HepG2 (cell line): Measurements from ENCODE around the gene CCNQ. TPM values are rescaled to one million over a fixed set of nuclear protein-coding genes. Genes with fewer than 3 reads are reported as not detected.

ENCODE experiments used
- ARNT2 ChIP-seq: sonication (generic); formaldehyde crosslinking; IDR thresholded peaks from 2 replicates; pipeline ENCODE4 v1.8.0; 2022; ENCODE audit warnings: mild to moderate bottlenecking, low read depth, missing genetic modification reagents, moderate library complexity
- CREM ChIP-seq, 2 experiments: sonication (generic) in 1 of 2; formaldehyde crosslinking in 1 of 2; IDR thresholded peaks; 2 replicates each; pipeline versions ENCODE4 v1.4.0 to v1.6.1; 2016 to 2020; ENCODE audit warnings: antibody characterized with exemption in 1 of 2, mild to moderate bottlenecking in 1 of 2, missing genetic modification reagents in 1 of 2
- FOXA1 ChIP-seq, 2 experiments: fragments of 450-650 bp in 1 of 2; sonication (generic) in 1 of 2; formaldehyde crosslinking in 1 of 2; IDR thresholded peaks; 2 replicates each; pipeline versions ENCODE4 v1.4.0 to v1.6.1; 2016 to 2020; ENCODE audit warnings: missing genetic modification reagents in 1 of 2
- HNRNPK ChIP-seq: fragments of 200-400 bp; formaldehyde crosslinking; IDR thresholded peaks from 2 replicates; pipeline ENCODE4 v1.6.1; 2018; ENCODE audit warnings: low read length, low read depth, moderate library complexity, mild to moderate bottlenecking; ENCODE audit not compliant: poor library complexity, severe bottlenecking
- HNRNPL ChIP-seq: fragments of 200-400 bp; formaldehyde crosslinking; IDR thresholded peaks from 2 replicates; pipeline ENCODE4 v1.6.1; 2017; ENCODE audit warnings: mild to moderate bottlenecking, low read depth, low read length
- JUNB ChIP-seq: sonication (generic); formaldehyde crosslinking; IDR thresholded peaks from 2 replicates; pipeline ENCODE4 v1.8.0; 2022; ENCODE audit warnings: missing genetic modification reagents, mild to moderate bottlenecking, borderline replicate concordance
- KDM5A ChIP-seq: fragments of 200-600 bp; sonication (generic); IDR thresholded peaks from 2 replicates; pipeline ENCODE4 v1.7.0; 2018; ENCODE audit warnings: antibody characterized with exemption, mild to moderate bottlenecking, low read length, borderline replicate concordance
- LCORL ChIP-seq, 2 experiments: fragments of 450-650 bp in 1 of 2; sonication (generic) in 1 of 2; formaldehyde crosslinking in 1 of 2; IDR thresholded peaks; 2 replicates each; pipeline versions ENCODE4 v1.5.0 to v1.6.1; 2017 to 2020; ENCODE audit warnings: antibody characterized with exemption in 1 of 2, missing genetic modification reagents in 1 of 2
- MBNL3 ChIP-seq: fragments of 250-450 bp; sonication (Bioruptor Pico); conservative IDR thresholded peaks from 2 replicates; pipeline ENCODE4 v1.8.0; 2022; ENCODE audit warnings: mild to moderate bottlenecking, inconsistent platforms
- MED1 ChIP-seq: sonication (generic); formaldehyde crosslinking; IDR thresholded peaks from 2 replicates; pipeline ENCODE4 v1.4.0; 2020; ENCODE audit warnings: missing genetic modification reagents
- NAIF1 ChIP-seq: sonication (generic); formaldehyde crosslinking; IDR thresholded peaks from 2 replicates; pipeline ENCODE4 v1.5.0; 2020; ENCODE audit warnings: mild to moderate bottlenecking, missing genetic modification reagents, borderline replicate concordance
- NFE2 ChIP-seq: sonication (generic); formaldehyde crosslinking; IDR thresholded peaks from 2 replicates; pipeline ENCODE4 v1.4.0; 2020; ENCODE audit warnings: missing genetic modification reagents
- SNRNP70 ChIP-seq: fragments of 200-400 bp; formaldehyde crosslinking; IDR thresholded peaks from 2 replicates; pipeline ENCODE4 v1.6.1; 2017; ENCODE audit warnings: mild to moderate bottlenecking, low read depth, low read length, moderate library complexity
- TCF12 ChIP-seq, 2 experiments: fragments of 450-650 bp in 1 of 2; sonication (generic) in 1 of 2; formaldehyde crosslinking in 1 of 2; IDR thresholded peaks; 2 replicates each; pipeline versions ENCODE4 v1.6.1 to v1.8.0; 2017 to 2022; ENCODE audit warnings: antibody characterized with exemption in 1 of 2, mild to moderate bottlenecking in 1 of 2, missing genetic modification reagents in 1 of 2, moderate library complexity in 1 of 2
- TEAD3 ChIP-seq: optimal IDR thresholded peaks from 2 replicates; pipeline ENCODE3; 2016; ENCODE audit warnings: borderline replicate concordance
- THYN1 ChIP-seq: sonication (generic); formaldehyde crosslinking; IDR thresholded peaks from 2 replicates; pipeline ENCODE4 v1.8.1; 2023; ENCODE audit warnings: low read depth, mild to moderate bottlenecking, moderate library complexity, missing genetic modification reagents, borderline replicate concordance
- ZBTB20 ChIP-seq: sonication (generic); formaldehyde crosslinking; IDR thresholded peaks from 2 replicates; pipeline ENCODE4 v1.8.1; 2023; ENCODE audit warnings: missing genetic modification reagents, low read depth, mild to moderate bottlenecking, borderline replicate concordance
- ZMYM3 ChIP-seq: sonication (generic); formaldehyde crosslinking; IDR thresholded peaks from 2 replicates; pipeline ENCODE4 v1.5.1; 2020; ENCODE audit warnings: mild to moderate bottlenecking, missing genetic modification reagents
- ZNF33A ChIP-seq: sonication (generic); formaldehyde crosslinking; IDR thresholded peaks from 2 replicates; pipeline ENCODE4 v1.5.1; 2020; ENCODE audit warnings: missing genetic modification reagents, mild to moderate bottlenecking, moderate library complexity, borderline replicate concordance
- ZNF484 ChIP-seq: sonication (generic); formaldehyde crosslinking; IDR thresholded peaks from 2 replicates; pipeline ENCODE4 v1.5.1; 2020; ENCODE audit warnings: mild to moderate bottlenecking, low read depth, missing genetic modification reagents, borderline replicate concordance
- ZNF792 ChIP-seq: IDR thresholded peaks from 2 replicates; pipeline ENCODE4 v1.6.1; 2016
- ZSCAN20 ChIP-seq: sonication (generic); formaldehyde crosslinking; IDR thresholded peaks from 2 replicates; pipeline ENCODE4 v1.4.0; 2020; ENCODE audit warnings: missing genetic modification reagents, mild to moderate bottlenecking, borderline replicate concordance
- ZSCAN25 ChIP-seq: sonication (generic); formaldehyde crosslinking; IDR thresholded peaks from 2 replicates; pipeline ENCODE4 v1.8.0; 2022; ENCODE audit warnings: mild to moderate bottlenecking, missing genetic modification reagents
- polyA plus RNA-seq, 8 experiments: library from polyadenylated mRNA; depleted of rRNA in 3 of 8; stranded (reverse) in 7 of 8; unstranded in 1 of 8; fragments of >200 nt; fragmentation: Illumina TruSeq in 4 of 8; extraction: Trizol in 4 of 8; gene quantifications; 2 replicates each; pipeline versions ENCODE4 v1.2.1 to v1.2.3, GENCODE V29; 2011 to 2016; ENCODE audit warnings: low read depth in 4 of 8, missing spikeins in 1 of 8, mixed read lengths in 1 of 8; ENCODE audit not compliant: insufficient read depth in 1 of 8
- total RNA-seq, 5 experiments: library from RNA; depleted of rRNA; stranded (reverse); fragments of >200 nt; fragmentation: Illumina TruSeq; extraction: Trizol; gene quantifications; 2 replicates each; pipeline ENCODE4 v1.2.3, GENCODE V29; 2016; ENCODE audit warnings: low read depth in 1 of 5
- TF ChIP-seq, protein P1 (sequence below): sonication (generic); formaldehyde crosslinking; IDR thresholded peaks from 2 replicates; pipeline ENCODE4 v1.4.0; 2020; ENCODE audit warnings: missing genetic modification reagents, low read depth, mild to moderate bottlenecking, borderline replicate concordance
- TF ChIP-seq, protein P2 (sequence below): IDR thresholded peaks from 2 replicates; pipeline ENCODE4 v1.6.1; 2018; ENCODE audit warnings: missing genetic modification reagents
- TF ChIP-seq, protein P3 (sequence below): sonication (generic); formaldehyde crosslinking; IDR thresholded peaks from 2 replicates; pipeline ENCODE4 v1.4.0; 2020; ENCODE audit warnings: mild to moderate bottlenecking, low read depth, missing genetic modification reagents
- TF ChIP-seq, protein P4 (sequence below): IDR thresholded peaks from 2 replicates; pipeline ENCODE4 v1.6.1; 2016; ENCODE audit warnings: control low read depth

The CCNQ gene
- total and polyA plus RNA-seq, 2 of the 13 experiments (the other 11 are each of a cell fraction or from before 2014, with no cell fraction given), result 15.0 to 25.5 TPM

DNA sequence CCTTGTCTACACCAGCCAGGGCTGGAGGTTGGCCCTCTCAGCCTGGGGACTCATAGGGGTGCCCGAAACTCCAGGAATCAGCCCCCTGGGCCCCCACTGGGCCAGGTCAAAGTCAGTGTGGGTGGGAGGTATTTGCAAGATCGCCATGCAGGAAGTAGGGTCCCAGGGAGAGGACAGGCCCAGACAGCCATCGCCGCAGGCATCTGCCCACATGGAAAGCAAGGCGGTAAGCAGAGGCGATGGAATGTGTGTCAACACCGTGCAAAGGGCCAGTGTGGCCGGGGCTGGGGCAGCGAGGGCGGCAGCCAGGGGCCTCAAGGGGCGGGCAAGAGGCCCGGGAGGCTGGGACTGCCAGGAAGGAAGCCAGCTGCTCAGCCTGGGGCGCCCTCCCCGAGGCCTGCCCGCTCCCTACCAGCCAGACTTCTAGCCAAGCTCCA, 28.8 kb upstream of the CCNQ start (continued):
- TF ChIP-seq NAIF1 (CRISPR knock-in tag) (peak; percentile 53; the same call in 1 of the 2 replicates), SNRNP70 (no peak), ZNF484 (CRISPR knock-in tag) (no peak), ZBTB20 (CRISPR knock-in tag) (no peak; the same call in 1 of the 2 replicates), HNRNPL (peak; percentile 94), FOXA1 (IDR thresholded peaks at IDR 0.05) (no peak), FOXA1 (CRISPR knock-in tag; IDR thresholded peaks at IDR 0.05) (peak; percentile 96), HNRNPK (no peak), TCF12 (IDR thresholded peaks at IDR 0.05) (no peak), TCF12 (CRISPR knock-in tag; IDR thresholded peaks at IDR 0.05) (no peak; the same call in 1 of the 2 replicates), ARNT2 (CRISPR knock-in tag) (0 out of 2 replicates have a peak, but pooled peaks have one; percentile 64), CREM (IDR thresholded peaks at IDR 0.05) (no peak), CREM (CRISPR knock-in tag; IDR thresholded peaks at IDR 0.05) (no peak), MBNL3 (no peak), ZMYM3 (CRISPR knock-in tag) (no peak), ZNF33A (CRISPR knock-in tag) (peak; percentile 42; the same call in 1 of the 2 replicates), TEAD3 (CRISPR knock-in tag) (peak; percentile 96), LCORL (IDR thresholded peaks at IDR 0.05) (no peak), LCORL (CRISPR knock-in tag; IDR thresholded peaks at IDR 0.05) (peak; percentile 82; the same call in 1 of the 2 replicates), JUNB (CRISPR knock-in tag) (no peak), KDM5A (no peak), NFE2 (no peak), ZSCAN25 (CRISPR knock-in tag) (peak; percentile 67; the same call in 1 of the 2 replicates), MED1 (CRISPR knock-in tag) (peak; percentile 96), ZSCAN20 (CRISPR knock-in tag) (0 out of 2 replicates have a peak, but pooled peaks have one; percentile 76), THYN1 (CRISPR knock-in tag) (no peak), ZNF792 (CRISPR knock-in tag) (peak; percentile 55; the same call in 1 of the 2 replicates)
- TF ChIP-seq, protein P1, sequence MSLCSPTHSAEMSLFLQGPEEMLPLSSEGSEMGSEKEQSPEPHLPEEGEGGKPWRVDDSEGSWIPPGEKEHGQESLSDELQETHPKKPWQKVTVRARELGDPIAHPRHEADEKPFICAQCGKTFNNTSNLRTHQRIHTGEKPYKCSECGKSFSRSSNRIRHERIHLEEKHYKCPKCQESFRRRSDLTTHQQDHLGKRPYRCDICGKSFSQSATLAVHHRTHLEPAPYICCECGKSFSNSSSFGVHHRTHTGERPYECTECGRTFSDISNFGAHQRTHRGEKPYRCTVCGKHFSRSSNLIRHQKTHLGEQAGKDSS (CRISPR knock-in tag), result peak; percentile 41; the same call in 1 of the 2 replicates
- TF ChIP-seq, protein P2, sequence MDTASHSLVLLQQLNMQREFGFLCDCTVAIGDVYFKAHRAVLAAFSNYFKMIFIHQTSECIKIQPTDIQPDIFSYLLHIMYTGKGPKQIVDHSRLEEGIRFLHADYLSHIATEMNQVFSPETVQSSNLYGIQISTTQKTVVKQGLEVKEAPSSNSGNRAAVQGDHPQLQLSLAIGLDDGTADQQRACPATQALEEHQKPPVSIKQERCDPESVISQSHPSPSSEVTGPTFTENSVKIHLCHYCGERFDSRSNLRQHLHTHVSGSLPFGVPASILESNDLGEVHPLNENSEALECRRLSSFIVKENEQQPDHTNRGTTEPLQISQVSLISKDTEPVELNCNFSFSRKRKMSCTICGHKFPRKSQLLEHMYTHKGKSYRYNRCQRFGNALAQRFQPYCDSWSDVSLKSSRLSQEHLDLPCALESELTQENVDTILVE (CRISPR knock-in tag), result no peak
- TF ChIP-seq, protein P3, sequence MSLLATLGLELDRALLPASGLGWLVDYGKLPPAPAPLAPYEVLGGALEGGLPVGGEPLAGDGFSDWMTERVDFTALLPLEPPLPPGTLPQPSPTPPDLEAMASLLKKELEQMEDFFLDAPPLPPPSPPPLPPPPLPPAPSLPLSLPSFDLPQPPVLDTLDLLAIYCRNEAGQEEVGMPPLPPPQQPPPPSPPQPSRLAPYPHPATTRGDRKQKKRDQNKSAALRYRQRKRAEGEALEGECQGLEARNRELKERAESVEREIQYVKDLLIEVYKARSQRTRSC (CRISPR knock-in tag), result no peak
- TF ChIP-seq, protein P4, sequence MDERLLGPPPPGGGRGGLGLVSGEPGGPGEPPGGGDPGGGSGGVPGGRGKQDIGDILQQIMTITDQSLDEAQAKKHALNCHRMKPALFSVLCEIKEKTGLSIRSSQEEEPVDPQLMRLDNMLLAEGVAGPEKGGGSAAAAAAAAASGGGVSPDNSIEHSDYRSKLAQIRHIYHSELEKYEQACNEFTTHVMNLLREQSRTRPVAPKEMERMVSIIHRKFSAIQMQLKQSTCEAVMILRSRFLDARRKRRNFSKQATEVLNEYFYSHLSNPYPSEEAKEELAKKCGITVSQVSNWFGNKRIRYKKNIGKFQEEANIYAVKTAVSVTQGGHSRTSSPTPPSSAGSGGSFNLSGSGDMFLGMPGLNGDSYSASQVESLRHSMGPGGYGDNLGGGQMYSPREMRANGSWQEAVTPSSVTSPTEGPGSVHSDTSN (CRISPR knock-in tag), result no peak
